NCI-H82 treated with DMSO at 0.1 percent for 48 hours (cell line): Measurements from ENCODE around the gene CTBP1.

ENCODE experiments used
- DNase-seq: peaks from one replicate; lab custom pipeline; 2025; ENCODE audit not compliant: unreplicated experiment; lab: John Stamatoyannopoulos, UW

Gene CTBP1

GRCh38 chr4:1250921-1251772, 2.2 kb upstream of the CTBP1 start:
- DNase-seq: no peak

- DNase-seq: no peak
These were observed 1.5 kb upstream of the CTBP1 start for GRCh38 chr4:1250527-1250812.

- no peak for DNase-seq
These were observed 999 bp upstream of the CTBP1 start for GRCh38 chr4:1249731-1250526.

- DNase-seq: no peak
These were observed 309 bp upstream of the CTBP1 start for GRCh38 chr4:1249148-1249730.

- DNase-seq: no peak
These were observed 1.1 kb downstream of the CTBP1 start for GRCh38 chr4:1247864-1248244.

- DNase-seq: no peak
These were observed 1.7 kb downstream of the CTBP1 start for GRCh38 chr4:1246901-1247863.

- no peak for DNase-seq
These were observed 2.6 kb downstream of the CTBP1 start for GRCh38 chr4:1246111-1246881.

GRCh38 chr4:1245481-1246051, 3.4 kb downstream of the CTBP1 start:
- no peak for DNase-seq

- DNase-seq: no peak
These were observed 3.9 kb downstream of the CTBP1 start for GRCh38 chr4:1244978-1245471.

- DNase-seq: no peak
These were observed 4.6 kb downstream of the CTBP1 start for GRCh38 chr4:1244081-1244977.

GRCh38 chr4:1243451-1244080, 5.4 kb downstream of the CTBP1 start:
- DNase-seq: no peak

- DNase-seq: no peak
These were observed 6.2 kb downstream of the CTBP1 start for GRCh38 chr4:1242506-1243450.

- no peak for DNase-seq
These were observed 6.9 kb downstream of the CTBP1 start for GRCh38 chr4:1241936-1242505.

GRCh38 chr4:1241466-1241935, 7.4 kb downstream of the CTBP1 start:
- no peak for DNase-seq

- DNase-seq: no peak
These were observed 8.0 kb downstream of the CTBP1 start for GRCh38 chr4:1240721-1241465.

- no peak for DNase-seq
These were observed 9.0 kb downstream of the CTBP1 start for GRCh38 chr4:1239950-1240307.
